NCI-H1092 (cell line): Measurements from ENCODE around the gene EYS.
"Not testable (repeated sequence)": the region's sequence is repeated elsewhere in the genome, so short reads cannot be mapped to it uniquely, and the experiment has no call there.

Experiments used
- DNase-seq: peaks from one replicate; lab custom pipeline; 2025; lab: John Stamatoyannopoulos, UW

The EYS gene

DNA sequence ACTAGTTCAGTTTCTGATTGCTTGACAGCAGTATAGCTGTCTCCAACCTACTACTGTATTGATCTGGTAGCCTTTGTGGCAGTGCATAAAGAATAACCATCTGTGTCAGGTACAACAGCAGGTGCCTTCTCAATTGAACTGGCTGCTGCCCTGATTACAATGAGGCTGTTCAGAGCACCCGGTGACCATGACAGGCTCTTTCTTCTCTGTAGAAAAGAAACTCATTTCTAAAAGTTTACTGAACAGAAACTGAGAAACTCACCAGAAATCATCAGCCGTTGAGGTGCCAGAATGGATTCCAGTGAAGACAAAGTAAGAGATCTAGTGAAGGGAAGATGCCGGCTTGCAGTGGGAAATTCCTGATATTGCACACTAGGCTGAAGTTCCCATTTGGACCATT is 1117.1 kb downstream of the EYS start:
- no peak for DNase-seq

GRCh38 chr6:64580346-64580745 is 1126.7 kb downstream of the EYS start:
- no peak for DNase-seq

- no peak for DNase-seq
These were observed 1153.7 kb downstream of the EYS start for GRCh38 chr6:64553249-64553786.

DNA sequence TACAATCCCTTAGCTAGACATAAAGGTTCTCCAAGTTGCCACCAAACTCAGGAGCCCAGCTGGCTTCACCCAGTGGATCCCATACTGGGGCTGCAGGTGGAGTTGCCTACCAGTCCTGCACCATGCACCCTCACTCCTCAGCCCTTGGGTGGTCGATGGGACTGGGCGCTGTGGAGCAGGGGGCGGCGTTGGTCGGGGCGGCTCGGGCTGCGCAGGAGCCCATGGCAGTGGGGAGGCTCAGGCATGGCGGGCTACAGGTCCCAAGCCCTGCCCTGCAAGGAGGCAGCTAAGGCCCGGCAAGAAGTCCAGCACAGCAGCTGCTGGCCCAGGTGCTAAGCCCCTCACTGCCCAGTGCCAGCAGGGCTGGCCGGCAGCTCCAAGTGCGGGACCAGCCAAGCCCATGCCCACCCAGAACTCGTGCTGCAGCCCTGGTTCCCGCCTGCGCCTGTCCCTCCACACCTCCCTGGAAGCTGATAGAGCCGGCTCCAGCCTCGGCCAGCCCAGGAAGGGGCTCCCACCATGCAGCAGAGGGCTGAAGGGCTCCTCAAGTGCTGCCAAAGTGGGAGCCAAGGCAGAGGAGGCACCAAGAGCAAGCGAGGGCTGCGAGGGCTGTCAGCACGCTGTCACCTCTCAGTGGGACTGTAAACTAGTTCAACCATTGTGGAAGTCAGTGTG is 1159.3 kb downstream of the EYS start:
- DNase-seq = no peak

- DNase-seq = no peak
These were observed 1167.1 kb downstream of the EYS start for GRCh38 chr6:64539917-64540316.

- DNase-seq = no peak
These were observed 1168.3 kb downstream of the EYS start for GRCh38 chr6:64538722-64539121.

DNA sequence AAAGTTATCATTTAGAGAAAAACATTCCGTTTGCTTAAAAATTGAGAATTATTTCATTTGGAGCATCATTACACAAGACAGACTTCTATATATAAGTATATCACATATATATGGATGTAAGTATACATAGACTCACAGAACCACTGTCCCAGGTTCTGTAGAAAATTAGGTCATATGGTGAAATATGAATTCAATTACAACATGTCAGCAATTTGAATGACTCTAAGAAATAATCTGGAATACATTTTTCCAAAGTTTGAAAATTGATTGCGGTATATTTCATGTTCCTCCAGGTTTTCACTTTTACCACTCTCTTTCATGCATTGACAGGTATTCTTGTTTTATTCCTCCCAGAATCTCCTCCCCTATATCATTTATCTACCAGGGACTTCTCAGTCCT is 1179.1 kb downstream of the EYS start:
- DNase-seq = no peak

DNA sequence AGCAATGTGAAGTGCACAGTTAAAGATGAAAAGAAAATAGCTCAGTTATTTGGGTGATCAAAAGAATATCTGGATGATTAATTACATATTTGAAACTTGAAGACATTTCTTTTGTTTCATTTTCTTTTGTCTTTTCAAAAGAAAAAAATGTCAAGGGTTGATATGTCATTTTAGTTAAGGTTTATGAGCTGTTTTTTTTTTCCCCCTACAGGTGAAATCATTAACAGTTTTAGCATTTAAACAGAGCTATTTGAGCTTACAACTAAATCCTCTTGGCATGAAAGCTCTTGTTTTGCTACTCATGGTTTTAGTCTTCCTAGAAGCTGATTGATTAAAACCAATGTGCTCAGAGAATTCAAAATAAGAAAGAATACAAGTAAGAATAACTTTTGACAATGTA is 1184.2 kb downstream of the EYS start:
- no peak for DNase-seq

DNA sequence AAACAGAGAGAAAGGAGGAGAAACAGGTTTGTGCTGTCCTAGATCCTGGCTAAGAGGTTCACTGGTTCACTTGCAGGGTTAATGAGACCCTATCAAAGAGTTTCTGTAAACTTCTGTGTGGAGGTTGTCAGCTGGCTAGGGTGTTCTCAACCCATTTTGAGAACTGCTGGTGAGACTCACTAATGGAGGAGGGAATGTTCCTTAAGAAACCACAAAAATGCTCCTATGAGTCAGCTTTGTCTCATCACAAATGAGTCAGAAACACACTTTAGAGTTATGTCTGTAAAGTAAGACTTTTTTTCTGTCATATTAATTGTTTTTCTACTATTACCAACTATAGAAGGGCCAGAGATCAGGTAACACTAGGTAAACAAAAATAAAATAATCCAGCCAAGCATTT is 1187.0 kb downstream of the EYS start:
- DNase-seq = no peak

DNA sequence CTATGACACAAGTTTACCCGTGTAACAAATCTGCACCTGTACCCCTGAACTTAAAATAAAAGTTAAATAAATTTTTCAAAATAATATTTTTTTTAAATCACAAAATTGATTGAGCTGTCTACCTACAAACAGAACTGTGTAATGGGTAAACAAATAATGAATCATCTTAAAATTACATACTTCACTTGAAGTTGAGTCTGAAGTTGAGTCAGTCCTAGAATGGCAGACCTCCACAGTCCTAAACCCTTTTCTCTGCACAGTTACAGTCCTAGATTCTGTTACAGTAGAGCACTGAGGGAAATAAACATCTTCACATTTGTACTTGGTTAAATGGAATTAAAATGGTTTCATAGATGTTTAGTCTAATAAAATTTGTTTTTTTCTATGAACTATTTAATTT is 1190.6 kb downstream of the EYS start:
- no peak for DNase-seq

DNA sequence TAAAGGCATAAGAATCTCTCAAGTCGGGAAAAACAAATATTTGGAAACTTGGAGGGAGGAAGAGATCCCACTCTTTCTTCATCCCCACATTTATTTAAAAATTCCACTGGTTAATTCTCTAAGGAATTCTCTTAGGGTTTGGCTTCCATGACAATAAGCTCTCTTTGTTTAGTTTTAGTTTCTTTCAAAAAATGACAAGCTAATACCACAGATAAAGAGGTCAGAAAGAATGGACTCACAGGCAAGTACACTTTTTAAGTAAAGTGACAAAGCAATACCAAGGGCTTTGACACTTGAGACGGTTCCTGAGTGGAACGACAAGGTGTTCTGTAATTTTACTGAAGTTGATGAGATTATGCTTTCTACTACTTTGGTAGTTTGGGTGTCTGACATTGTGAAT is 1199.4 kb downstream of the EYS start:
- no peak for DNase-seq

GRCh38 chr6:64505312-64505711 is 1201.7 kb downstream of the EYS start:
- DNase-seq = no peak

- no peak for DNase-seq
These were observed 1202.5 kb downstream of the EYS start for GRCh38 chr6:64504503-64504902.

DNA sequence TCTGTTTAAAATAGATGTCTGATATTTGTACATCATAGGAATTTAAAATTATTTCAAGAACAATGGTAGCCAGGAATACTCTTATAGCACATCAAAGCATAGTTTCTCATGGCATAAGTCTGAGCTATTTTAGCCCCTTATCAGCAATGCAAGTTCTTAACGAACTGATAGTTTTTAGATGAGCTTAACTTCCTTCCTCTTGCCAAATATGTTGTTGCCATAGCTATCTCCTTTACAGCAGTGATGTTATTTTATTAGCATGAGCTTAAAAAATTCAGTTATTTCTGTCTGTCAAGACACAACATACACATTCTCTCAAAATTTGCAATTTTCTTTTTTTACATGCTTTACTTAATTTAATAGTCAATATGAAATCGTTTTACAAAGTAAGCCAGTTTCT is 1204.2 kb downstream of the EYS start:
- no peak for DNase-seq

- no peak for DNase-seq
These were observed 1209.4 kb downstream of the EYS start for GRCh38 chr6:64497634-64498033.

GRCh38 chr6:64489763-64490162 is 1217.3 kb downstream of the EYS start:
- DNase-seq = no peak

- DNase-seq = no peak
These were observed 1220.3 kb downstream of the EYS start for GRCh38 chr6:64486578-64487351.

DNA sequence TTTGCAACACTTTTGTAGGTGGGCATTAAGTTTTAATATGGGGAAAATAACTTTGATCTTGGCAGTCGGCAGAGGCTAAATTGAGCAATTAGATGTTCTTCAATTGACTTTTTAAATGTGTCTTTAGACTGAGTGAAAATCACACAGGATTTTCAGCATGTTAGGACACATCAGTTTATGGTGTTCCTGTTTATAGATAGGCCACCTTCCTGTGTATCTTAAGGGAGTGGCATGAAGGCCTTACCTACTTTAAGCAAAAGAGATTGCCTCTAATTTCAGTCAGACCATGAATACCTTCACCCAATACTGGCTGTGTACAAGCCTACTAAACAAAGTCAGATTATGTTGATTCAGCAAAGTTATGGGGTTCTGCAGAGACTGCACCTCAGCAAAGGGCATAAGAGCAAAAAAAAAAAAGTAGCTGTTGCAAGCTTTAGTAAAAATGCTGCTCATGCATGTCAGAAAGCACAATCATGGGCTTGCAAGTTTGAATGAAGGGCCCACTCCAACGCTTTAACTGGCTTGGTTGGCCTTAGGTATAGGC is 1223.0 kb downstream of the EYS start:
- no peak for DNase-seq

GRCh38 chr6:64482631-64483030 is 1224.4 kb downstream of the EYS start:
- no peak for DNase-seq

DNA sequence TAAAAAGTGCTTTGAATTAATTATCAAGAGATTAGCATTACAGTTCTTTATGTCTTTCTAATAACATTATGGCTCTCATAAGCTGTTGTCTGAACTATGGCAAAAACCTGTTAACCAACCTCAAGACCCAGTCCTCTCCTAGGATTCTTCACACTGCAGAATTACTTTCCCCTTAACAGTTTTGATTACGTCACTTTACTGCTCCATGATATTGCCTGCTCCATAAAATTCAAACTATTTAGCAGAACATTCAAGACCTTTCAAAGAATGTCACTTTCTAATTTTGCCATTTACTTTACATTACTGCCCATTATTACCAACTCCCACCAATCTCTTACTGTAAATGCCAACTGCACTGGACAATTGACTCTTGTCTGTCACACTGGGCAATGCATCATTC is 1227.9 kb downstream of the EYS start:
- no peak for DNase-seq

DNA sequence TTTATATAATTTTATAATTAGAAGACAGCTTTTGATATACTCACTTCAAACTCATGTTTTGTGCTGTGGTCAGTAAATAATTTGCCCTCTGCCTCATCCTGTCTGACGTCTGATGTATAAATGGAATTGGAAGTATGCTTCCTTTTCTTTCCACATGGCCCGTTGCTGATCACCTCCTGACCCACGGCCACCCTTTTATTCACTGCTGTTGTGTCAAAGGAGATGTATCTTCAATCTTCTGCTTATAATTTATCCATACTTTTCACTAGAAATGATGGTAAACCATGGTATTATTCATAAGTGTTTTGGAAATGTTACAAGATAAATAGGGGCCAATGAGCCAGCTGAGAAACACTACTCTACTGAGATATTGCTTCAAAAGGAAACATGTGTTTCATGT is 1229.6 kb downstream of the EYS start:
- no peak for DNase-seq

DNA sequence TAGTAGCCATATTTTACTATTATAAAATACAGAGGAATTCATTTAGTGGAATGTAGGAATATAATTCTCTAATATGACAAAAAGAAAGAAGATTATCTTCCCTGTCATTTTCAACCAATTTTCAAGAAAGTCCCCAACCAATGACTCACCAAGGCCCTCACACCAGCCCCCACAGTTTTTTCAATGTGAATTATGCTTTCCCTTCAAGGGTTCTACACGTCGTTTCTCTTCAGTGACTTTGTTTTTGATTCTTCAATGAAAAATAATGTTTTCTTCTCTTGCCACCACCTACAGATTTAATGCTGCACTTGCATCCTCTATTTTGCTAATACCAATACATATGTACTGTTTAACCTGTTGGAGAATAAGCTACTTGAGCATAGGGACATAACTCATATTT is 1230.1 kb downstream of the EYS start:
- DNase-seq = no peak

DNA sequence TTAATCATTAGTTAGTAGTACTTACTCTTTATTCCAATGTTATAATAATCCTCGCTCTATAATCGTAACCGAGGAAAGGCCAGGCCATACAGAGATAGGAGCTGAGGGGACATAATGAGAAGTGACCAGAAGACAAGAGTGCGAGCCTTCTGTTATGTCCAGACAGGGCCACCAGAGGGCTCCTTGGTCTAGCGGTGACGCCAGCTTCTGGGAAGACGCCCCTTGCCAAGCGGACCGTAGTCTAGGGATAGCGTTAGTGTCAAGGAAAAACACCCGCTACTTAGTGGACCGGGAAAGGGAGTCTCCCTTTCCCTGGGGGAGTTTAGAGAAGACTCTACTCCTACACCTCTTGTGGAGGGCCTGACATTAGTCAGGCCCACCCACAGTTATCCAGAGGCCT is 1237.6 kb downstream of the EYS start:
- not testable (repeated sequence) for DNase-seq
